Activated T-cell treated with anti-CD3 and anti-CD28 coated beads for 48 hours (primary cell): Measurements from ENCODE around the gene SPAG9.
"Not testable (repeated sequence)": the region's sequence is repeated elsewhere in the genome, so short reads cannot be mapped to it uniquely, and the experiment has no call there.

Source experiments
- DNase-seq: peaks from one replicate; pipeline ENCODE4 v3.0.0-alpha.2; 2020; ENCODE audit warnings: low read depth

The SPAG9 gene

DNA sequence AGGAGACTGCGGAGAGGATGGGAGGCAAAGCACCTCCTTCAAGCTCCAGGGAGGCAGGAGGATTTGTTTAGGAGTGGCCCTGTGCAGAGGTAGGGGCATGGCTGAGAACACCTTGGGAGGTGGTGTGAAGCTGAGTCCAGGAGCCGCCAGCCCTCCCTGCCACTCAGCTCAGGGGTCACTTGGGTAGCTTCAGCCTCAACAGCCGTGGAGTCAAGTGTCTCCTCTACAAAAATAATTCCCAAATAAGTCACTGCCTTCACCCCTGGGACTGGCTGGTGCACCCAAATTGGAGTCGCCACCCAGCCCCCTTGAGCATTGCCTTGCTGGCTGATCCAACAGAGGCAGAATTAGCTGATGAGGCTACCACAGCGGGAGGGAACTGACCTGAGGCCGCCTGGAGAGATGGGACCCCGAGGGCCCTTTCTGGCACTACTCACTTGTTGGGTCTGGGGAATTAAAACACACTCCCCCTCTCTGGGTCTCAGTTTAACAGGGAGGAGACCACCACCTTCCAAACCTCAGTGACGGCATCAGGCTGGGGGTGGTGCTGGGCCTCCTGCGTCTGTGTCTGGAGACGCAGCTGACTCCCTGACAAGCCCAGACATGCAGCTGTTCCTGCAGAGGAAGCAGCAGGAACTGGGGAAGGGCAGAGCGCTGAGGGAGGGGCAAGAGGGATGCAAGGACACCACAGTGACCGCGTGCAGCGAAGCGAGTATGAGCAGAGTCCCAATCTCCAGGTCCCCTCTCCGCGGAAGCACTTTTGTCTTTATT lies 166.7 kb downstream of the SPAG9 start:
- DNase-seq: no peak

DNA sequence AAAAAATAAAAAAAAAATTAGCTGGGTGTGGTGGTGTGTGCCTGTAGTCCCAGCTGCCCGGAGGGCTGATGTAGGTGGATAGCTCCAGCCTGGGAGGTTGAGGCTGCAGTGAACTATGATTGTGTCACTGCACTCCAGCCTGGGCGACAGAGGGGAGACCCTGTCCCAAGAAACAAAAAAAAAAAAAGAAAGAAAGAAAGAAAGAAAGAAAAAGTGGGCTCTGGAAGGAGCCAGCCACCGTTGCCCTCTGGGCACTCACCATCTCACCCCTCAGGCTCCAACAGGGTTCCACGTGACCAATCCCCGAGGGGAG lies 167.2 kb downstream of the SPAG9 start:
- DNase-seq: no peak

DNA sequence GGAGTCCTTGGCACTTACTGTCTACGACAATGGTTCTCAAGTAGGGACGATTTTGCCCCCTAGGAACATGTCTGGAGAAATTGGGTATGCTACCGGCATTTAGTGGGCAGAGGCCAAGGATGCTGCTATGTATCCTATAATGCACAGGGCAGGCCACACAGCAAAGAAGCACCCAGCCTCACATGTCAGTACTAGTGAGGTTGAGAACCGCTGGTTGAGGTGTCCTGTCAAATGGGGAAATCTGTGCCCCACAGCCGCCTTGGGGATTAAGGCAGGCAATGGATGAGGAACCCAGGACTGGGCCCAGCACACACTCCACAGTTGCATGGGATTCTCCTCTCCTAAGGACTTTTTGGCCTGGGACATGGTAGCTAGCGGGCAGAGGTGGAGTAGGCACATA lies 167.8 kb downstream of the SPAG9 start:
- no peak for DNase-seq

DNA sequence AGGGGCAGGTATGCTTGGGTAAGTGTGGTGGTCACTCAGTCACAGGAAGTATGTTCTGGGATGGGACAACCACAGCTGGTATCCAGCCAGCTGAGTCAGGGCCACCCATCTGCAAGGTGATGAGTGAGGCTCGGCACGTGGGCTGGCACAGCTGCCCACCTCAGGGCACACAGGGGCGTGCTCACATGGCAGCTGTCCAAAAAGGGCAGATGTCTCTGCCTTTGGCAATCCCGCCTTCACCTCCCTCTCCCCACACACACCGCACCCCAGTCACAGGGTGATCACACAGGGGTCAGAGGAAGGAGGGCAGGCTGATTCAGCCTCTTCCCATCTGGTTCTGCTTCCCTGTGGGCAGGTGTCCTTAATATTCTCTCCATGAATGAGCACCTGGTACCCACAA lies 168.7 kb downstream of the SPAG9 start:
- DNase-seq: no peak

DNA sequence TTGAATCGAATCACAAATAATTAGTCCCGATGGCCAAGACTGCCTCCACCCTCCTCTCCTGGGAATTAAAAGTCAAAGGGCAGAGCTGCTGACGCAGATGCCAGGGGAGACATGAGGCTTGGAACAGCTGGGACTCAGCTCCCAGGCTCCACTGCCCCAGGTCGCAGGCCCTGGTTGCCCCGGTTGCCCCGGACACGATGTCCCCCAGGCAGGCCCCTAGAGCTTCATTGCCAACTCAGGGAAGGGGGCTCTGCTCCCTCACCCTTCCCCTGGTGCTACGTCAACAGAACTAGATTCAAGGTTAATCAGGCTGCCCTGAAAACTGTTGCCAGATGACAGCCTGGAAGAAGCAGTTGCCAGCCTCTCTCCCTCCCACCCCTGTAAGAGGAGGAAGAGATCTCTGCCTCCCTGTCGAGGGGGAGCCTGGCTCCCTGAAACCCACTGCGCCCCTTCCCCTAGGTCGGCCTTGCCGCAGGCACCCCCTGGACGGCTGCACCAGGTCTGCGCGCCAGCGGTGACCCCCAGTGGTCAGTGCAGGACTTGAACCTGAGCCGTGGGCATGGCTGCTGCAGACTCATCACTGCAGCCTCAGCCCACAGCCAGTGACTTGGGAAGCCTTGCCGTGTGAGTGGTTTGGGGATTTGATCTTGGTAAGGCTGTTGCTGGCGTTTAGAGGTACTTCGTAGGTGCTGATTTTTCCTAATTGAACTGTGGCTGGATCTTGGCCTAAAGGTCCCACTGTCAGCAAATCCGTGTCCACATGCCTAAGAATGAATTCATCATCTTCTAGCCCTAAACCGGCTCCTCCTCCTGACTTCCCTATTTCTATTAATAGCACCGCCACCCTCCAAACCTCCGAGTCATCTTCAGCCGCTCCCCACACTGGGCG lies 170.4 kb downstream of the SPAG9 start:
- peak; percentile 40 for DNase-seq

DNA sequence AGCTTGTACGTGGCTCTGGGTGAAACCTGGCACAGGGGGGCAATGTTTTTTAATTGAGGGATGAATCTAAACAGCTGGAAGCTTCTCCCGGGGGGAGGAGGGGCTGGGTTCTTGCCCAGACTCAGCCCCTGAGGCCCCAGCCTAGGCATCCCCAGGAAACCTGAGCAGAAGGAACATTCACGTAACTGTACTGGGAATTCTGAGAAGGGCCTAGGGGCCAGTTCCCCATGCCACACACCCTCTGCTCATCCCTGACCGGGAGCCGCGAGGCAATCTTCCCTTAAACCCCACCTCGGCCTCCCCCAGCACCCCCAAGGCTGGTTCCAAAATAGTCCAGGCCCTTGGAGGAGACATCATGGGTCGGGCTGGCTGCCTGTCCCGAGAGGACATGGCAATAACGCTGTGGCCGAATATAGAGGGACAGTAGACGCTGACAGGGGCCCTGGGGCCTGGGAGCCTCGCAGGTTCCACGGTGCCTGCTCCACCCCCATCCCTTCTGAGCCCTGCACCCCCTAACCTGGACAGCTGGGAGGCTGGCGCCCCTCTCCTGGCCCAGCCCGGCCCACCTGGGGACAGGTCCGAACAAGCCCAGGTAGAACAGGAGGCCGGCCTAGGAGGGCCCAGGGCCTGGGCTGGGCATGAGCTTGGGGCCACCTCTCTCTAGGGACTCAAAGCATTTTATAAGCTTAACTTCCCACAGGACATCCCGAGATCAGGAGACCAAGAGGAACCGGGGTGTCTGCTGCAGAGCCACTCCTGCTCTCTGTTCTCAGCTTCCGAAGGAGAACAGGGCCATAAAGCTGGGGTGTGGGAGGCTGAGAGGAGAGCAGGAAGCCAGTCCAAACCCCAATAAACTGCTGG lies 171.3 kb downstream of the SPAG9 start:
- DNase-seq: no peak

DNA sequence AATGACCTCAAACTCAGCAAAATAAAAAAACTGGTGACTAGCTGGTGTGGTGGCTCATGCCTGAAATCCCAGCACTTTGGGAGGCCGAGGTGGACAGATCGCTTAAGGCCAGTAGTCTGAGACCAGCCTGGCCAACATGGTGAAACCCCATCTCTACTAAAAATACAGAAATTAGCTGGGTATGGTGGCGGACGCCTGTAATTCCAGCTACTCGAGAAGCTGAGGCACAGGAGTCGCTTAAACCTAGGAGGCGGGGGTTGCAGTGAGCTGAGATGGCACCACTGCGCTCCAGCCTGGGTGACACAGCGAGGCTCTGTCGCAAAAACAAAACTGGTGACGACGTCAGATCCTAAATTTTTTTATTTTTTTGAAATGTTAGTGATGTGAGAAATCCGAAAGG lies 172.0 kb downstream of the SPAG9 start:
- no peak for DNase-seq

DNA sequence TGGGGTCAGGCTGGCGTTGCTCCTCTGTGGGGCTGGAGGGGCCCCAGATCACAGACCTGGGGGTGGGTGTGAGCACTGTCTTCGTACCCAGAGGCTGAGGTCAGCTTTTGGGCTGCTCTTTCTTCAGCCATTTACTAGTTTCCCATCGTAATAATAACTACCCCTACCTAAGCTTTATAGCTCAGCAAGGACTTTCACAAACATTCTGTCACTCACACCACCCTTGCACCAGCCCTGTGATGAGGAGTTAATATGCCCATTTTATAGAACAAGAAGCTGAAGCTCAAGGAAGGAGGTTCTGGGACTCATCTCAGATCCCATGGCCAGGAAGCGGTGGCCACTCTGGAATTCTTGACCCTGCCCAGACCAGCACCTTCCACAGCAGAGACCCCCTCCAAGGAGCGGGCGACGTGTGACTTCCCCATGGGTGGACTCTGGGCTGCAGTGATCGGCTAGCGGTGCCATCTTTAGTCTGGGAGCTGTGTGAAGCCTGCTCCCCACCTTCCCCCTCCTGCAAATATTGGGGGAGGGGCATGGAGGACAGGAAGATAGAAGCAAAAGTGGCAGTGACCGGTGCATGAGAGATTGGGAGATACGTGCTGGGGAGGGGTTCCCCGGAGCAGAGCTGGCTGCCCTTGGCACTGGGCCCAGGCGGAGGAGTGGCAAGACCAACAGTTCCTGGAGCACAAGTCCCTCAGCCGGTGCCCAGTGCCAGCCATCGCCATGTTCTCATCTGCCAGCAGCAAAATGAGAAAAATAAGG lies 172.7 kb downstream of the SPAG9 start:
- DNase-seq: no peak

DNA sequence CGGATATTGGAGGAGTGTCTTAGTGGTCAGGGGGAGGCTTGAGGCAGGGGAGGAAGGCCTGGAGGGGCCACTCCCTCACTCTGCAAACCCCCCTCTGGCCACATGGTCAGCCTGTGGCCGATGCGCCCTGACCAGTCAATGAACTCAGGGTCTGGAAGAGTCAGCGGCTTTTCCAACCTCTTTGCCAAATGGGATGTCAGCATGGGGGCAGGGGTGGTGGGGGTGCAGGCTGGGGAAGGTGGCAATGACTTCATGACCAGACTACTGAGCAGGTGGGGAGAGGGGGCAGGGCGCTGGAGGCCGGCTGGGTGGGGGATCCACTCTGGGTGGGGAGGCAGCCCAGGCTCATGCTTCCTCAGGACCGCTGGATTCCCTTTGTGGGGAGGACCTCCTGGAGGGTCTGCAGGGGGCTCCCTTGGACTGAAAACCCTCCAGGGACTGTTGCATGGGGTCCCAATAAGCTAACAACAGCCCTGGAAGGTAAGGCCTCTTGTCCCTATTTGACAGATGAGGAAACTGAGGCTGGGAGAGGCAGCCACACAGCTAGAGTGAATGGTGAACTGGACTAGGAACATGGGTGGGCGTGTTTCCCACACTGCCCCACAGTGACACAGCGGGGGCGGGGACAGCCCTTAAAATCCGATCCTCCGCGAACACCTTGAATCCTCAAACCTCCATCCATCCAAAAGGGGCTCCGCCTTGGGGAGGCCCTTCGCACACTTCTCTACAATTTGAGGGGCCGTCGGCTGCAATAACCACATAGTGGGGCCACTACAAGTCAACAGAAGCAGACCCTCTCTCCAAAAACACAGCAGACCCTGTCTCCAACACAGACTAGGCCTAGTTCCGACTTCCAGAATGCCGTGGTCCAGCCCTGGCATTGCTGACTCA lies 173.5 kb downstream of the SPAG9 start:
- DNase-seq: no peak

DNA sequence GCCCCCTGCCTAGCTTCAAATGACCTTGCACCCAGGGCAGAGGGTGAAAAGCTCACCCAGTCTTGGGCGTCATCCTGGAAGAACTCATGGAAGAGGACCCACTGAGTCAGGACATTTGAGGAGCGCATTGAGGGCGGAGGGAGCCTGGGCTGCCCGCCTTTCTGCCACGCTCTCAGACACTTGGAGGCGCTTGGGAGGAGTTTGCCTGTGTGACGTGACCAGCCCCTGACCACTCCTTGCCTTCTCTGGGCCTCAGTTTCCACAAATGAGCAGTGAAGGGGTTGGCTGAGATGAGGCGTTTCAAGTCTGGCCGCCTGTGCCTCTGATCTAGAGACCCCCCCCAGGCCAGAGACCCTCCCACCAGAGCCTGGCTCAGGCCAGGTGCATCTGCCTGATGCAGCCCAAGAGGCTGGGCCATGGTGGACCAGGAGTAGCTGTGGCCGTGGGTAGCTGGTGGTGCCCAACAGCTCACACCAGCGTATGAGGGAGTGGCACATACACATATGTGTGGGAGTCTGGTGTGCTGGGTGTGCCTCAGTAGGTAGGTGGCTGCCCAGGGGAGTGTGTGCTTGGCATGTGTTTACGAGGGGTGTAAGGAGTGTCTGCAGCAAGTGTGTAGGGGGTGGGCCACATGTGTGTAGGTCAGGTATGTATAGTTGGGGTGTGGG lies 174.3 kb downstream of the SPAG9 start:
- no peak for DNase-seq

DNA sequence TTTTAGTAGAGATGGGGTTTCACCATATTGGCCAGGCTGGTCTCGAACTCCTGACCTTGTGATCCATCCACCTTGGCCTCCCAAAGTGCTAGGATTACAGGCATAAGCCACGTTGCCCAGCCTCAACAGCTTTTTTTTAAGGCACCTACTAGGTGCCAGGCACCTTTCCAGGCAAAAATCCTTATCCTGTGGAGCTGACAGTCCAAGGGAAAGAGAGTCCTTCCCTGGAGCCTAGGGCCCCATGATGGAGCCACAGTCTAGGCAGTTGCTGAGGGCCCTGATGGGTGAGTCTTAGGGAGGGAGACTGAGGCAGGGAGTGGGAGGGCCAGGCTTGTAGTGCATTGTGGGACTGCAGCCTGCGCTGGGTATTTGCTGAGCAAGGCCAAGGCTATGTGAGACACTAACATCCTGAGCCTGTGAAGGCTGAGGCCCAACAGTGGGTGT lies 174.9 kb downstream of the SPAG9 start:
- DNase-seq: no peak

DNA sequence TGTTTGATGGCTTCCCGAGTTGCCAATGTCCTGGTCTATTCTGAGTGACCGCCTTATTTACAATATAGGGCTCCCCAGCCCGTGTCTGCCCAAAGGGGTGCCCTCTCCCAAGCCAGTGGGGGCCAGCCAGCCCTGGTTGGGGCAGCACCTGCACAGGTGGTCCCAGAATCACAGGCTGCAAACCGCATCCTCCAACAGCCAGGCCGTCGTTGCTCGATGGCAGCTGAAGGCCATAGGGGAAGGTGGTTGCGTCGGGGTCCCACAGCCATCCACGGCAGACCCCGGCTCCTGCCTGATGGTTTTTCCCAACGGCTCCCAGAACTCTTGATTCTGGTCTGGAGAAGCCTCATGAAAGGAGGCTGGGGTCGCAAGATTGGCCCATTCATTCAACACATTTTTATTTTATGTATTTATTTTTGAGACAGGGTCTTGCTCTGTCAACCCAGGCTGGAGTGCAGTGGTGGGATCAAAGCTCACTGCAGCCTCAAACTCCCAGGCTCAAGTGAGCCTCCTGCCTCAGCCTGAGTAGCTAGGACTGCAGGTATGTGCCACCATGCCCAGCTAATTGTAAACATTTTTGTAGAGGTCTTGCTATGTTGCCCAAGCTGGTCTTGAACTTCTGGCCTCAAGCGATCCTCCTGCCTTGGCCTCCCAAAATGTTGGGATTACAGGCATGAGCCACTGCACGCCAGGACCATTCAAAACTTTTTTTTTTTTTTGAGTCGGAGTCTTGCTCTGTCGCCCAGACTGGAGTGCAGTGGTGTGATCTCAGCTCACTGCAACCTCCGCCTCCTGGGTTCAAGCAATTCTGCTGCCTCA lies 175.6 kb downstream of the SPAG9 start:
- no peak for DNase-seq

DNA sequence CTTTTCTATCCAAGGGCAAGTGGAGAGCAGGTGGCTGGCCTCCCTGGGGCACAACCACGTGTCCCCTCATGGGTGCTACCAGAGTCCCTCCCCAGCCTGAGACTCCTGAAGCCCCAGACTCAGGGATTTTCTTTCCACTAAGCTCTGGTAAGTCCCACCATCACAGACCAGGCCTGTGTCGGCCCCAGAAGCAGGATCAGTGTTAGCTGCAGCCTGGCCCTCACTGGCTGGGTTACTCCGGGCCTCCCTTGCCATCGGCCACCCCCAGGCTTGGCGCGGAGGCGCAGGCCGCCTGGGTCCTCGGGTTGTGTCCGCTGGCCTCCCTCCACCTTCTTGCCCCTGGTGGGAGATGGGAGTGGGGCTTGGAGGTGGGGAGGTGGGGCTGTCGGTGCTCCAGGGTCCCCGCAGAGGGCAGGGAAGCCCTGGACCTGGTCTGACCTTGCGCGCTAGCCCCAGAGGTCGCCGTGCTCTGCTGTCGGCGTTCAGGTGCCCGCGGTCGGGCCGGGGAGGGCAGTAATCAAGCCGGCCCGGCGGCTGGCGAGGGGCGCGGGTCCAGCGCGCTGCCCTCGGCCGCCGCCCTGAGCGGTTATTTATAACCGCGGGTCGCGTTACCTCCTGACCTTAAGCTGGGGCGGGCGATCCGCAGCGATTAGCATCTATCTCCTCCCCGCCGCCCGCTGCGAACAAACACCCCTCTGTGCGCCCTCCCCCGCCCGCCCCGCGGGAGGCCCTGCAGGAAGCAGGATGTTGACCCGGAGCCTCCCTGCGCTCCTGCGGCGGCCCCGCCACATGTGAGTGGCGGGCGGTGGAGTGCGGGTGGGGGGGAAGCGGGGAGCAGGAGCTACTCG lies 176.4 kb downstream of the SPAG9 start:
- DNase-seq: peak; percentile 75

DNA sequence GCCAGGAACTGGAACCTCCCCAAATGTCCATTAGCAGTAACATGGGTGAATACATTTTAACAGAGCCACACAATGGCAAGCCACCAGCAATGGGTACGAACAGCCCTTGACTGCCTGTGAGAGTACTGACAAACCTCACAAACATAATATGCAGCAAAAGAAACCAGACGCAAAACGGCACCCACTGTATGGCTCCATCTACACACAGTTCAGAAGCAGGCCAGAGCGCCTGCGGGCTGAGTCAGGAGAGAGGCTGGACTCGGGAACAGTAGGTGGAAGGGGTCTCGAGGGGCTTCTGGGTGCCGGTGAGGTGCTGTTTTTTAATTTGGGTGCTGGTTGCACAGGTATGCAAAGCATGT lies 177.1 kb downstream of the SPAG9 start:
- DNase-seq: no peak

DNA sequence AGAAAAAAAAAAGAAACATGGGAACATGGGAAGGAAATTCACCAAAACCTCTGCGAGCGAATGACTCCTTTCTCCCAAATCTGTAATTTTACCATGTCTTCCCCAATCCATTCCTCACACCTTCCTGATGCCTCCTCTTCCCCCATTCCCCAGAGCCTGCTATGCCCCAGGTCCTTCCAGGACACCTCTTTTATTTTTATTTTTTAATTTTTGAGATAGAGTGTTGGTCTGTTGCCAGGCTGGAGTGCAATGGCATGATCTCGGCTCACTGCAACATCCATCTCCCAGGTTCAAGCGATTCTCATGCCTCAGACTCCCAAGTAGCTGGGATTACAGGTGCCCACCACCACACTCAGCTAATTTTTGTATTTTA lies 179.0 kb downstream of the SPAG9 start:
- DNase-seq: not testable (repeated sequence)

DNA sequence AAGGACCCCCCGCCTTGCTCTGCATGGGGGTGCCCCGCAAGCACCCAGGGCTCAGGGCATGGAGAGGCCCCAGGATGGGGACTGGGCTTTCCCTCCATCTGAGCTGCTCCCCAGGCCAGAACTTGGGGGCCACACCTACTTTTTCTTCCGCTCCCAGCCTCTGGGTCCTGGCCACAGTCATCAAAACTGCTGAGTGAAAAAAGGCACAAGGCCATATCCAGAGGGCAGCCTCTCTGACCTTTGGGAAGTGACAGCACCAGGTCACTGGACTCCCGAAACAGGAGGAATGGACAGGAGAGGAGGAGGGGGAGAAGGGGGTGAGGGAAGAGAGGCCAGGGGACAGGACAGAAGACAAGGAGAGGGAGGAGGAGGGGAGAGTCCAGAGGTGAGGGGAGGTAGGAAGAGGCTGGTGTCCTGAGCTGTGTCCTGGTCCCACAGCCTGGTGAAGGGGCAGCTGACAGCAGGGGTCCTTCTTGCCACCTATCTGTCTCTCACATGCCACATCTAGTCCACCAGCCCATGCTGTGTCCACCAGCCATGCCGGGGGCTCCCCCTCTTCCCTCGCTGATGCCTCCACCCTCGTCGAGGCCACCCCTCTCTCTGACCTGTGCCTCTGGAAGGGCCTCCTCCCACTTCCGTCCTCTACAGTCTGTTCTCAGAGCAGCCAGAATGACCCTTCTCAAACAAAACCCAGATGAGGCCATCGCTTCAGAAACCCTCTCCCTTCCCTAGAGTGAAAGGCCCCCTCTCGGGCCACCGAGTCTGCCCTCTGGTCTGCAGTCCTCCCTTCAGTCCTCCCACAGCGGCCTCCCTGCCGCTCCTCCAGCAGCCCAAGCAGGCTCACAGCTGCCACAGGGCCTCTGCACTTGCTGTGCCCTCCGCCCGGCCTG lies 180.6 kb downstream of the SPAG9 start:
- no peak for DNase-seq

DNA sequence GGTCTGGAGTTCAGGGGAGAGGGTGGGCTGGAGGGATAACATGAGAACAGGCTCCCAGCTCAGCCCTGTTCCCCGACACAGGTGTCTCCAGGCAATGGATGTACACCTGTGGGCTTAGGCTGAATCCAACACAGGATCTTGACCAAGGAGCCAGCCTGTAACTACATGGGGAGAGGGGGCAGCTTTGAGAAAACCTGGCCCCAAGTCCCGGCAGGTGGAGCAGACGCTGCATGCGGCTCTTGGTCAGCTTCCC lies 181.2 kb downstream of the SPAG9 start:
- DNase-seq: no peak
